HepG2 (cell line): ENCODE measurements around the gene SUCLG1. TPM values are rescaled to one million over a fixed set of nuclear protein-coding genes. Genes with fewer than 3 reads are reported as not detected.

Experiments
- ATAC-seq: fragments of 200-7000 bp; cut with Tn5 transposase; 3 replicates; pipeline ENCODE4 v1.9.1; 2020; ENCODE audit warnings: mild to moderate bottlenecking, moderate library complexity
- BruUV-seq: library from RNA; stranded (reverse); fragments of 400-500 nt; replicated peaks from 2 replicates; lab custom pipeline; 2021; lab: Mats Ljungman, UMichigan
- CTCF ChIA-PET: fragments of 300-600 bp; formaldehyde crosslinking; extraction: SDS; loops from one replicate; lab custom pipeline; 2021; ENCODE audit warnings: low total read pairs, inconsistent platforms, low intra/inter-chr PET ratio; lab: Yijun Ruan, JAX
- POLR2A ChIA-PET: fragments of 350-600 bp; sonication (Branson Sonifier 250); formaldehyde crosslinking; loops from one replicate; lab custom pipeline; 2020; ENCODE audit warnings: antibody characterized with exemption, inconsistent platforms; lab: Yijun Ruan, JAX
- DNase-seq: peaks from one replicate; pipeline ENCODE4 v3.0.0-alpha.2; 2015; ENCODE audit warnings: low spot score
- FAIRE-seq: peaks from 3 replicates; lab custom pipeline; 2011; peaks lifted over from hg19 to GRCh38; lab: Jason Lieb, UNC
- H2AFZ ChIP-seq: one replicate; pipeline ENCODE4 v1.6.1; 2011; ENCODE audit warnings: low read length, inconsistent platforms
- H3K27ac ChIP-seq: fragments of 300-600 bp; 3 replicates; pipeline ENCODE4 v1.8.0; 2011; ENCODE audit warnings: mixed run types, mild to moderate bottlenecking, mixed read lengths, low read length, inconsistent platforms; ENCODE audit not compliant: insufficient read depth; ENCODE audit errors: extremely low read length
- H3K27me3 ChIP-seq, 2 experiments: fragments of 200-600 bp in 1 of 2; 2 replicates in 1 of 2; 3 replicates in 1 of 2; pipeline versions ENCODE4 v1.6.0 to v1.8.0; 2011; ENCODE audit warnings: low read length in 2 of 2, mild to moderate bottlenecking in 2 of 2, moderate library complexity in 2 of 2, inconsistent platforms in 1 of 2; ENCODE audit not compliant: insufficient read depth in 2 of 2, control insufficient read depth in 1 of 2
- H3K36me3 ChIP-seq, 2 experiments: fragments of 200-600 bp in 1 of 2; replicated peaks in 1 of 2; 2 replicates in 1 of 2; 3 replicates in 1 of 2; pipeline versions ENCODE4 v1.5.1 to v1.8.0; 2011; ENCODE audit warnings: low read length in 2 of 2, inconsistent platforms in 1 of 2; ENCODE audit not compliant: insufficient read depth in 2 of 2, control insufficient read depth in 1 of 2
- H3K4me1 ChIP-seq: 2 replicates; pipeline ENCODE4 v1.5.1; 2012; ENCODE audit warnings: low read length, inconsistent platforms; ENCODE audit not compliant: insufficient read depth
- H3K4me2 ChIP-seq: 2 replicates; pipeline ENCODE4 v1.6.0; 2011; ENCODE audit warnings: low read depth, low read length, inconsistent platforms
- H3K4me3 ChIP-seq, 3 experiments: fragments of 200-600 bp in 1 of 3; sonication (generic), shearing (Covaris generic) in 1 of 3; replicated peaks in 1 of 3; 2 replicates each; pipeline ENCODE4 v1.5.1; 2011 to 2016; ENCODE audit warnings: low read length in 3 of 3, inconsistent platforms in 2 of 3, low read depth in 2 of 3, mild to moderate bottlenecking in 2 of 3, control low read depth in 1 of 3, mixed read lengths in 1 of 3; ENCODE audit not compliant: insufficient read depth in 1 of 3
- H3K79me2 ChIP-seq: one replicate; pipeline ENCODE4 v1.6.1; 2011; ENCODE audit warnings: low read length, inconsistent platforms; ENCODE audit not compliant: insufficient read depth
- H3K9ac ChIP-seq: 2 replicates; pipeline ENCODE4 v1.6.0; 2011; ENCODE audit warnings: mild to moderate bottlenecking, low read depth, low read length, inconsistent platforms; ENCODE audit not compliant: insufficient read depth
- H3K9me3 ChIP-seq: 2 replicates; pipeline ENCODE4 v1.5.1; 2012; ENCODE audit warnings: mild to moderate bottlenecking, low read length
- H4K20me1 ChIP-seq: 2 replicates; pipeline ENCODE4 v1.6.0; 2011; ENCODE audit warnings: inconsistent platforms, mild to moderate bottlenecking, low read length, moderate library complexity; ENCODE audit not compliant: insufficient read depth
- ATM ChIP-seq: fragments of 450-650 bp; IDR thresholded peaks from 2 replicates; pipeline ENCODE4 v1.7.1; 2017; ENCODE audit warnings: mild to moderate bottlenecking, borderline replicate concordance
- IKZF1 ChIP-seq: fragments of 450-650 bp; IDR thresholded peaks from 2 replicates; pipeline ENCODE4 v1.7.1; 2016
- KDM1A ChIP-seq: IDR thresholded peaks from 2 replicates; pipeline ENCODE4 v1.6.1; 2016; ENCODE audit warnings: missing compliant biosample characterization
- PHF5A ChIP-seq: IDR thresholded peaks from one replicate; pipeline ENCODE4 v1.6.1; 2018; ENCODE audit warnings: low read depth, missing genetic modification reagents; ENCODE audit not compliant: unreplicated experiment
- RFX1 ChIP-seq: fragments of 450-650 bp; IDR thresholded peaks from 2 replicates; pipeline ENCODE4 v1.6.1; 2017
- STAG1 ChIP-seq: sonication (generic); formaldehyde crosslinking; IDR thresholded peaks from 2 replicates; pipeline ENCODE4 v1.4.0; 2020; ENCODE audit warnings: missing genetic modification reagents
- YEATS4 ChIP-seq: sonication (generic); formaldehyde crosslinking; IDR thresholded peaks from 2 replicates; pipeline ENCODE4 v1.4.0; 2020; ENCODE audit warnings: missing genetic modification reagents, borderline replicate concordance
- ZMYM2 ChIP-seq: sonication (generic); formaldehyde crosslinking; IDR thresholded peaks from 2 replicates; pipeline ENCODE4 v1.8.0; 2022; ENCODE audit warnings: mild to moderate bottlenecking, missing genetic modification reagents
- ZNF160 ChIP-seq: sonication (generic); formaldehyde crosslinking; IDR thresholded peaks from 2 replicates; pipeline ENCODE4 v1.8.0; 2022; ENCODE audit warnings: mild to moderate bottlenecking, inconsistent platforms, missing genetic modification reagents
- ZNF891 ChIP-seq: sonication (generic); formaldehyde crosslinking; IDR thresholded peaks from 2 replicates; pipeline ENCODE4 v1.5.0; 2020; ENCODE audit warnings: mild to moderate bottlenecking, missing genetic modification reagents
- WGBS: methylation state at CpG from one replicate; pipeline ENCODE4 v1.1.6; 2017; ENCODE audit warnings: low lambda C conversion rate; 5-methylcytosine and 5-hydroxymethylcytosine counted together
- in situ Hi-C: cut with HindIII; loops from 2 replicates; pipeline ENCODE4 v1.10.0; 2017; ENCODE audit warnings: low pct_unique_long_range_greater_than_20kb; ENCODE audit not compliant: extremely low pct_ligation_motif_present
- intact Hi-C: fragments of 100-400 bp; cut with micrococcal nuclease; formaldehyde crosslinking; loops from one replicate; pipeline ENCODE4 v1.10.0; 2022; ENCODE audit not compliant: unreplicated experiment
- polyA plus RNA-seq, 8 experiments: library from polyadenylated mRNA; depleted of rRNA in 3 of 8; stranded (reverse) in 7 of 8; unstranded in 1 of 8; fragments of >200 nt; fragmentation: Illumina TruSeq in 4 of 8; extraction: Trizol in 4 of 8; gene quantifications; 2 replicates each; pipeline versions ENCODE4 v1.2.1 to v1.2.3, GENCODE V29; 2011 to 2016; ENCODE audit warnings: low read depth in 4 of 8, missing spikeins in 1 of 8, mixed read lengths in 1 of 8; ENCODE audit not compliant: insufficient read depth in 1 of 8
- total RNA-seq, 5 experiments: library from RNA; depleted of rRNA; stranded (reverse); fragments of >200 nt; fragmentation: Illumina TruSeq; extraction: Trizol; gene quantifications; 2 replicates each; pipeline ENCODE4 v1.2.3, GENCODE V29; 2016; ENCODE audit warnings: low read depth in 1 of 5
- TF ChIP-seq, protein P1 (sequence below): sonication (generic); formaldehyde crosslinking; IDR thresholded peaks from 2 replicates; pipeline ENCODE4 v1.4.0; 2020; ENCODE audit warnings: missing genetic modification reagents
- TF ChIP-seq, protein P2 (sequence below): sonication (generic); formaldehyde crosslinking; IDR thresholded peaks from 2 replicates; pipeline ENCODE4 v1.8.0; 2022; ENCODE audit warnings: mild to moderate bottlenecking, missing genetic modification reagents, borderline replicate concordance
- TF ChIP-seq, protein P3 (sequence below): sonication (generic); formaldehyde crosslinking; IDR thresholded peaks from 2 replicates; pipeline ENCODE4 v1.5.0; 2020; ENCODE audit warnings: mild to moderate bottlenecking, missing genetic modification reagents, moderate library complexity

The SUCLG1 gene
- total and polyA plus RNA-seq, 2 of the 13 experiments (the other 11 are each of a cell fraction or from before 2014, with no cell fraction given), result 58.7 to 121 TPM

DNA sequence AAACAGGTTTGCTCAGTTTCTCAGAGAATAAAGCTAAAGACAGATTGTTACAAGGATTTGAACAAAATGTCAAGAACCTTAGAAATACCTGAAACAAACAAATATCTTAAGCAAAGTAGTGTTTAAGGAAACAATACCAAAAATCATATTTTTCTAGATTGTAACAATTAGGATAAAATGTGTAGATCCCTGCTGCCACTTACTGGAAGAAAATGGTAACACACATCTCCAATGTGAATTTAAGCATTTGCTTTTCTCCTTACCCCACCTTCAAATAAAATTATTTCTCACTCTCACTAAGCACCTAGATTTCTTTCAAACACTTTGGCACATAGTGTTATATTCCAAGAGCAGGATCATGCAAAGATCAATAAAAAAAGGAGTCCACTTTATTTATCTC, 34.9 kb downstream of the SUCLG1 start:
- intact Hi-C loops, result no loop called here
- no peak for DNase-seq

DNA sequence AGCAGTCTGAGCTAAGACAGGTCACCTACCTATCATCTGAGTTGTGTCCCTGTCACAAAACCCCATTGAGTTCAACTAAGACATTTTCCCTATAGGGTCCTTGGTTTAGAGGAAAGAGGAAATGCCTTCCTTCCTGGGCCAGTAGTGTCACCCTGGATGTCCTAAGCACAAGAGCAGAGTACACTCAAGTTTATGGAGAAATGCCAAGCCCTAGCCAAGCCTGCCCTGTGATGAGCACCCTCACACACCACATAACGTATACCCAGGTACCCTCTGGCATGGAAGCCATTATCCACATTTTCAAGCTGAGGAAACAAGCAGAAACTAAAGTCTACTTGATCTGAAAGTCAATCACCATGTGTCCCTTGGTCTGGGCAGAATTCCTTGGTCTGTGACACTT, 37.3 kb downstream of the SUCLG1 start:
- WGBS, result 100% methylated on average over 1 of the region's 1 CpG
- DNase-seq, result no peak
- intact Hi-C loops, result no loop called here
- Histone ChIP-seq H3K79me2 (no peaks in the 10 kb centered on the region), H3K9me3 (no peaks in the 10 kb centered on the region), H4K20me1 (no peaks in the 10 kb centered on the region), H3K4me1 (no peaks in the 10 kb centered on the region), H2AFZ (no peak overlapping the region), H3K9ac (no peak overlapping the region), H3K4me3 (no peak overlapping the region), H3K4me2 (no peak overlapping the region), H3K36me3 (peaks cover 4 to 22% of the 10 kb centered on the region in 2 experiments; a peak in 4 of 5 replicates)
- peak; percentile 48 for ATAC-seq
- BruUV-seq, result no TSS peak
- POLR2A ChIA-PET, result no interaction called here
- CTCF ChIA-PET, result no interaction called here
- no peak for FAIRE-seq
- no peak for TF ChIP-seq KDM1A
- no peak for TF ChIP-seq ZNF891 (CRISPR knock-in tag)
- TF ChIP-seq RFX1, result no peak
- TF ChIP-seq PHF5A, result no peak
- no peak for TF ChIP-seq IKZF1
- no peak for TF ChIP-seq YEATS4
- TF ChIP-seq, protein P1, sequence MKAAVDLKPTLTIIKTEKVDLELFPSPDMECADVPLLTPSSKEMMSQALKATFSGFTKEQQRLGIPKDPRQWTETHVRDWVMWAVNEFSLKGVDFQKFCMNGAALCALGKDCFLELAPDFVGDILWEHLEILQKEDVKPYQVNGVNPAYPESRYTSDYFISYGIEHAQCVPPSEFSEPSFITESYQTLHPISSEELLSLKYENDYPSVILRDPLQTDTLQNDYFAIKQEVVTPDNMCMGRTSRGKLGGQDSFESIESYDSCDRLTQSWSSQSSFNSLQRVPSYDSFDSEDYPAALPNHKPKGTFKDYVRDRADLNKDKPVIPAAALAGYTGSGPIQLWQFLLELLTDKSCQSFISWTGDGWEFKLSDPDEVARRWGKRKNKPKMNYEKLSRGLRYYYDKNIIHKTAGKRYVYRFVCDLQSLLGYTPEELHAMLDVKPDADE (CRISPR knock-in tag), result no peak
- TF ChIP-seq, protein P2, sequence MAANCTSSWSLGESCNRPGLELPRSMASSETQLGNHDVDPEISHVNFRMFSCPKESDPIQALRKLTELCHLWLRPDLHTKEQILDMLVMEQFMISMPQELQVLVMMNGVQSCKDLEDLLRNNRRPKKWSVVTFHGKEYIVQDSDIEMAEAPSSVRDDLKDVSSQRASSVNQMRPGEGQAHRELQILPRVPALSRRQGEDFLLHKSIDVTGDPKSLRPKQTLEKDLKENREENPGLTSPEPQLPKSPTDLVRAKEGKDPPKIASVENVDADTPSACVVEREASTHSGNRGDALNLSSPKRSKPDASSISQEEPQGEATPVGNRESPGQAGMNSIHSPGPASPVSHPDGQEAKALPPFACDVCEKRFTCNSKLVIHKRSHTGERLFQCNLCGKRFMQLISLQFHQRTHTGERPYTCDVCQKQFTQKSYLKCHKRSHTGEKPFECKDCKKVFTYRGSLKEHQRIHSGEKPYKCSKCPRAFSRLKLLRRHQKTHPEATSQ (CRISPR knock-in tag), result no peak
- no peak for TF ChIP-seq ZNF160 (CRISPR knock-in tag)
- TF ChIP-seq, all 625 proteins: peak for 0
- in situ Hi-C loops, result no loop called here
- no peaks in the 10 kb centered on the region for H3K27me3 ChIP-seq
- H3K27ac ChIP-seq, result no peak overlapping the region

More for the DNA sequence above, 34.9 kb downstream of the SUCLG1 start:
- ATAC-seq, result 0 out of 3 replicates have a peak, but pooled peaks have one; percentile 32
- no peaks in the 10 kb centered on the region for H3K9me3 ChIP-seq
- 0 out of 2 replicates have a peak, but pooled peaks cover 5% of the 10 kb centered on the region for H3K4me1 ChIP-seq
- CTCF ChIA-PET, result no interaction called here
- H2AFZ ChIP-seq, result no peak overlapping the region
- H3K9ac ChIP-seq, result no peak overlapping the region
- no peaks in the 10 kb centered on the region for H4K20me1 ChIP-seq
- H3K27ac ChIP-seq, result no peak overlapping the region
- H3K27me3 ChIP-seq, result no peaks in the 10 kb centered on the region
- FAIRE-seq, result no peak
- peaks cover 6 to 32% of the 10 kb centered on the region in 2 experiments; a peak in 4 of 5 replicates for H3K36me3 ChIP-seq
- no peak overlapping the region for H3K4me3 ChIP-seq
- H3K79me2 ChIP-seq, result no peaks in the 10 kb centered on the region
- POLR2A ChIA-PET, result no interaction called here
- TF ChIP-seq, protein P3, sequence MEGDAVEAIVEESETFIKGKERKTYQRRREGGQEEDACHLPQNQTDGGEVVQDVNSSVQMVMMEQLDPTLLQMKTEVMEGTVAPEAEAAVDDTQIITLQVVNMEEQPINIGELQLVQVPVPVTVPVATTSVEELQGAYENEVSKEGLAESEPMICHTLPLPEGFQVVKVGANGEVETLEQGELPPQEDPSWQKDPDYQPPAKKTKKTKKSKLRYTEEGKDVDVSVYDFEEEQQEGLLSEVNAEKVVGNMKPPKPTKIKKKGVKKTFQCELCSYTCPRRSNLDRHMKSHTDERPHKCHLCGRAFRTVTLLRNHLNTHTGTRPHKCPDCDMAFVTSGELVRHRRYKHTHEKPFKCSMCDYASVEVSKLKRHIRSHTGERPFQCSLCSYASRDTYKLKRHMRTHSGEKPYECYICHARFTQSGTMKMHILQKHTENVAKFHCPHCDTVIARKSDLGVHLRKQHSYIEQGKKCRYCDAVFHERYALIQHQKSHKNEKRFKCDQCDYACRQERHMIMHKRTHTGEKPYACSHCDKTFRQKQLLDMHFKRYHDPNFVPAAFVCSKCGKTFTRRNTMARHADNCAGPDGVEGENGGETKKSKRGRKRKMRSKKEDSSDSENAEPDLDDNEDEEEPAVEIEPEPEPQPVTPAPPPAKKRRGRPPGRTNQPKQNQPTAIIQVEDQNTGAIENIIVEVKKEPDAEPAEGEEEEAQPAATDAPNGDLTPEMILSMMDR (CRISPR knock-in tag), result peak; percentile 52
- TF ChIP-seq STAG1 (CRISPR knock-in tag) (peak; percentile 52), ATM (no peak), ZMYM2 (CRISPR knock-in tag) (no peak)
- no peak overlapping the region for H3K4me2 ChIP-seq
- in situ Hi-C loops, result no loop called here
- BruUV-seq, result no TSS peak
